GM21381 (cell line): ENCODE results near the gene SIRPB1.
"Not testable (repeated sequence)": the region's sequence is repeated elsewhere in the genome, so short reads cannot be mapped to it uniquely, and the experiment has no call there.

ENCODE experiments used
- ATAC-seq: cut with Tn5 transposase; IDR thresholded peaks from one replicate; pipeline ENCODE4 v1.9.1; 2021; ENCODE audit warnings: mild to moderate bottlenecking, moderate library complexity; ENCODE audit not compliant: unreplicated experiment

SIRPB1 gene

DNA sequence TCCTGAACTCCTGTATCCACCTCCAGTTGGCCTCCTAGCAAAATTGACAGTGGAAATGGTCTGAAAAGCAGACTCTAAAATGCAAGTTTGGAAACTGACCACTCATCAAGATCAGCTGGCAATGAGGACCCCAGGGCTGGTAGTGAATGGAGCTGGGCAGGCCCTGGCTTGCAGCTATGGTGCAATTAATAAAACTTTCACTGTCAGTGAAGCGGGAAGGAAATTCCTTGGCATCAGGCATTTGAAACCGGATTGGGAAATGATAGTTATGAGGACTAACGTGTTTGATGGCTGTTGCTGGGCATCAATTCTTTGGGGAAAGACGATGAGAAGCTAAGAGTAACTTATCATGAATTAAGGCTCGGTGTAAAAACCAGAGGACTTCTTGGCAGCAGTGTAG is 19.1 kb downstream of the SIRPB1 start:
- ATAC-seq = no peak

DNA sequence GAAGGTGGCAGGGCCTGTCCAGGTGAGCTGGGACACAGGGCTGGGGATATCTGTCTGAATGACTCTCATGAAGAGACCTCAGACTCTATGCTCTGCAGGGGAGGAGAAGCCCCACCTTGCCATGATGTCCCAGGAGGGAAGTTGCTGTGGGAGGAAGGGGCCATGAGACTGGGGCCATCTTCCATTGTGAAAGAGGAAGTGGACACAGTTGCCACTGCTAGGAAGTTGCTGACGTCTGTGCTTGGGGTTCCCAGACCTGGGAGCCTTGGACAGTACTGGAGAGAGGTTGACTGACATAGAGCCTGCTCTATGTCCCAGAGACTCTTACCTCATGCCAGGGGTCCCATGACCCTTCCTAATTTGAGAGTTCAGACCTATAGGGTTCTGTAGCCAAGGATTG is 24.5 kb downstream of the SIRPB1 start:
- no peak for ATAC-seq

DNA sequence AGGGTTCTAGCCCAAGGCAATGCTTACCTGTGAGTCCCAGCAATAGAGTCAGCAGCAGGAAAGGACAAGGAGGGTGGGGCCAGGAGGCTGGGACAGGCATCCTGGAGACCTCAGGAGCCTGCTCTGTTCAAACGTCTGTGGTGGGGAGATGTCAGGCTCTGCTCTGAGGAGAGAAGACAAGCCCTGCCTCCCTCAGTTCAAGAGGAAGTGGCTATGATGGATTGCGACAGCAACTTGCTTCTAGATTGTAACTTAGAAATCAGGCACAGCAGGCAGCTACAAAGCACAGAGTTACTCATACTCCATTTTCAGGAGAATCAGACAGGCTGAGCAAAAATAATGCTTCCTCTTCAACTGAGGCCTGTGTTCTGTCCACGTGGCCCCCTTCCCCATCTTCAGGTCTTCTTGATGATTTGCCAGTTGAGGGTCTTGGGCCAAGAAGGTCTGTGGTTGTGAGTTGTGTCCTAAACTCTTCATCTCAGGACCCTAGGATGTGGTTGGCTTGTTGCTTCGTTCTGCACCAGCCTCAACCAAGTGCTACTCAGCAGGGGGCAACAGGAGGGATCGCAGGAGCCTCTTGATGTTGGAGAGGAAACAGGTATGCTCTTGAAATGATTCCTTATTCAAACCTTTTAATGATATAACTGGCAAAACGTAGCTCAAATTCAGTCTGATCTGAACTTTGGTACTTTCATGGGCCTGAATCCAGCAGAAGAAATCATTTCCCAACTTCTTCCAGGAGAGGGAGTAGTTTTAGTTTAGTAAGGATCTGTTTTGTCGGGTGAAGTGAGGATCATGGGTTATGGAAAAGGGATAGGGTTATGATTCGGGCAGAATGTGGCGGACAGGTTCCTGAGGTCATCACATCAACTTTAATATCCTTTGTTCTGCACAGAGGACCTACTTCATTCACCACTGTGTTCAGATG is 31.0 kb downstream of the SIRPB1 start:
- no peak for ATAC-seq

DNA sequence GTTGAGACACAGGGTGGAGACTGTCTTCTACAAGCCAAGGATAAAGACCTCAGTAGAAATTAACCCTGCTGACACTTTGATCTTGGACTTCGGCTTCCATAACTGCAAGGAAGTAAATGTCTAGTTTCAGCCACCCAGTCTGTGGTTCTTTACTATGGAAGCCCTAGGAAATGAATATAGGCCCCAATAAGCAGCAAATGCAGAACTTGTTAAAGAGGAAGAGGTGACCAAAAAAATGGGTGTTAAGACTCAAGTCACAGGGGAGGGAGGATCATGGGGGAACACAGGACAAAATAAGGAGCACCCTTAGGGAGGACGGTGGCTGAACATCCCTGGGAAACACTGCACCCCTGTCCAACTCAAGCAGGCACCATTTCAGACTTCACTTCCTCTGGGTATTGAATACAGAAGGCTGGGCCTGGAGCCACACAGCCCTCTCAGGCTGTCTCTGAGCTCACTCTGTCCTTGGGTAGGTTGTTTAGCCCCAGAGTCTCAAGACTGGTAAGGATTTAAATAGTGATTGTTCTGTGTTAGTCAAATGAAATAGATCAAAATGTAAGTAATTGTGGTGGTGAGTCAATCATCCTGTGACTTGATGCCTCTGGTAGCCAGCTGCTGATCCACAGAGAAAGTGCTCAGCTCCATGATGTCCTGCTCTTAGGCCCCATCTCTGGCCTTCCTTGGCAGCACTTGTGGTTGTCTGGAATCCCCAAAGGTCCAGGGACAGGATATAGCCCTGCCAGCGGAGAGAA is 31.9 kb downstream of the SIRPB1 start:
- ATAC-seq = no peak

DNA sequence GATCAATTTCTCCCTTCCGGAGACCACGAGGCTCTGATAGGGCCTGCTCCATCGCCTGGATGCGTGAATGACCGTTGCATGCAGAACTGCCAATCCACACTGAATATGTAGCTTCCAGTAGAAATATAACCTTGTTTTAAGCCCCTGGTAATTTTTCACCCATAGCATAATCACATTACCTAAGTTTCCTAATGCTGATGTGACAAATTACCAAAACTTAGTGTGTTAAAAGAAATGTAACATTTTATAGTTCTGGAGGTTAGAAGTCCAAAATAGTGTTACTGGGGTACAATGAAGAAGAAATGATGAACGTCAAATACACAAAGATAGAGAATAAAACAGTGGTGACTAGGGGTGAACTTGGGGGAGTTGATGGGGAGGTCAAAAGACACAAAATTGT is 40.3 kb downstream of the SIRPB1 start:
- ATAC-seq = no peak

DNA sequence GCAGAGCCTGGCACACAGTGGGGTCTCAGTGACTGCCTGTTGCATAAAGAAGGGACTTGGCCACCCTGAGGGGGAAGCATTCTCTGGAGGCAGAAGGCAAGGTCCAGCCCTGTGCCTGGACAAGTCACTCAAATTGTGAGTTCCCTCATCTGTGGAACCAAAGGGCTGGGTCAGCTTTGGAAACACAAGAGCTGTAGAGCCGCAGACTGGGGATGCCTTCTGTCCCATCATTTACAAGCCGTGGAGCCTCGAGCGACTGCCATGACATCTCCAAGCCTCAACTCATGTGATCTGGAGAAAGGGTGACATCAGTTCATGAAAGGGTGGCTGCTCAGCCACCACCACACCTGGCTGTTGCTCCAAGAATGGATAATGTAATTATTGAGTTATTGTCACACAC is 41.9 kb downstream of the SIRPB1 start:
- ATAC-seq = no peak

DNA sequence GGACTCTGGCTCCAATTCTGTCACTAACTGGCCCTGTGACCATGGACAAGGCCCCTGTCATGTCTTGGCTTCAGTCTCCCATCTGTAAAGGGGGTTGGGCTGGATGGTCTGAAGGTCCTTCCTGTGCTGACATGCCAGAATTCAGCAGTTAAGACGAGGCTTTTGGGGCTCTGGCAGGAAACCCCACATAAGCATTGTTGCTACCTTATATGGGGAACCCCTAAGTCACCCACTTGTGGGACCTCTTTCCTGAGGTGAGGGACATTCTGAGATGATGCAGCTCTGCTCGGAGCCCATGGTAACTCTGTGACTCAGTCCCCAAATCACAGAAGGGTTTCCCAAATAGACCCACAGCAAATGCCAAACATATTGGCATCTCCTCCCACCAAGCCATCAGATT is 42.5 kb downstream of the SIRPB1 start:
- not testable (repeated sequence) for ATAC-seq

DNA sequence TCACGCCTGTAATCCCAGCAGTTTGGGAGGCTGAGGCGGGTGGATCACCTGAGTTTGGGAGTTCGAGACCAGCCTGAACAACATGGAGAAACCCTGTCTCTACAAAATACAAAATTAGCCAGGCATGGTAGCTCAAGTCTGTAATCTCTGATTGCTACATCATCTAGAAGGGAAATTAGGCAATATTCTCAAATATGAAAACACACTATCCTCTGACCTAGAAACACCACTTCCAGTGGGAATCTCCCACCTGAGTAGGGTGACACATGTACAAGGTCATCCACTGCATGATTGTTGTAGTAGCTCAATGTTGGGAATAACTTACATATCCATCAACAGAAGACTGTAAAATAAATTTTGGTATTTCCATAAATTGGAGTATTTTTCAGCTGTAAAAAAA is 43.2 kb downstream of the SIRPB1 start:
- ATAC-seq = no peak

DNA sequence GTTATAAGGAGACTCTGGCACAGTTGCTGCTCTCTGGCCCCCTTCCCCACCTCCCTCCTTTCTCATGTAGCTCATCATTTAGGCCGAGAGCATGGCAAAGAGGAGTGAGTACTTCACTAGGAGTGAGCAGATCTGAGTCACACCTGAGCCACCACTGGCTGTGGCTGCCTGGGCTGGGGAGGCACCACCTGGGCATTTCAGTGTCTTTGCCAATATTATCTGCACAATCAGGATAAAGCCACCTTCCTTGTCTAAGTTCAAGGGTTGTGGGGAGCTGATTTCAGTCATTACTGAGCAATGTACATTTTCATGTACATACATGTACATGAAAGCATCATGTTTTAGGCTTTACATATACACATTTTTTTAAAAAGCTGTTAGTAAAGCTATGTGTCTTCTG is 43.8 kb downstream of the SIRPB1 start:
- ATAC-seq = not testable (repeated sequence)

DNA sequence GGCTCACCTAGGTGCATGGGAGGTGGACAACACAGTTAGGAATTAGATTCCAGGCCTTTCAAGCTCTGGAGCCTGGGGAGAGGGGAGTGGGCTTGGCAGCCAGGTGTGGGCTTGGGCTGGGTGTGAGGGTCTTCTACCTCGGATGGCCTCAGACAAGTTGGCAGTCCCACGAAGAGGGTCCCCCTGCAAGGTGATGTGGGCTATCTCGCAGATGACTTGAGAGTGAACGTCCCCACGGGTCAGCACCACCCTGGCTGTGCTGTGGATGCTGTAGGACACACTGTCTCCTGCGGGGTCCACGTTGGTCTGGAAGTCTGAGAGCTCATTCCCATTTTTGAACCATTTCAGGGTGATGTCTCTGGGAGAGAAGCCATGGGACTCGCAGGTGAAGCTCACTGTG is 48.2 kb downstream of the SIRPB1 start:
- not testable (repeated sequence) for ATAC-seq
